Caco-2 (cell line): ENCODE results near the gene TMPRSS15. TPM values are rescaled to one million over a fixed set of nuclear protein-coding genes. Genes with fewer than 3 reads are reported as not detected.

Source experiments
- BruUV-seq: library from RNA; stranded (reverse); fragments of 400-500 nt; replicated peaks from 2 replicates; lab custom pipeline; 2021; lab: Mats Ljungman, UMichigan
- CTCF ChIA-PET: fragments of 300-600 bp; sonication (Branson Sonifier 250); formaldehyde crosslinking; loops from one replicate; lab custom pipeline; 2022; ENCODE audit warnings: antibody characterized with exemption; lab: Charles Lee
- POLR2A ChIA-PET: fragments of 300-600 bp; sonication (Branson Sonifier 250); formaldehyde crosslinking; loops from one replicate; lab custom pipeline; 2022; ENCODE audit warnings: antibody characterized with exemption; lab: Charles Lee
- DNase-seq, 2 experiments: peaks; one replicate each; pipeline versions ENCODE4 v3.0.0 to v3.0.0-alpha.2; 2020 to 2022
- H3K27me3 ChIP-seq: replicated peaks from 2 replicates; pipeline ENCODE4 v1.6.0; 2011; ENCODE audit warnings: low read length; ENCODE audit not compliant: control insufficient read depth, insufficient read depth
- H3K36me3 ChIP-seq: 2 replicates; pipeline ENCODE4 v1.5.1; 2011; ENCODE audit warnings: low read length; ENCODE audit not compliant: control insufficient read depth, insufficient read depth
- H3K4me1 ChIP-seq: fragments of 250-450 bp; sonication (Bioruptor Pico); 2 replicates; pipeline ENCODE4 v1.5.1; 2020; ENCODE audit warnings: mild to moderate bottlenecking
- H3K4me3 ChIP-seq: 2 replicates; pipeline ENCODE4 v1.5.1; 2011; ENCODE audit warnings: low read depth, mild to moderate bottlenecking, control low read depth, low read length
- H3K9me3 ChIP-seq: fragments of 250-450 bp; sonication (Bioruptor Pico); 2 replicates; pipeline ENCODE4 v1.5.1; 2020; ENCODE audit warnings: mild to moderate bottlenecking, moderate library complexity
- H3K27ac Mint-ChIP-seq: one replicate; pipeline ENCODE4 v1.8.0; 2022; ENCODE audit warnings: mixed read lengths; ENCODE audit not compliant: unreplicated experiment
- H3K27me3 Mint-ChIP-seq: one replicate; pipeline ENCODE4 v1.8.0; 2022; ENCODE audit warnings: mixed read lengths; ENCODE audit not compliant: insufficient read depth, unreplicated experiment
- H3K36me3 Mint-ChIP-seq: one replicate; pipeline ENCODE4 v1.8.0; 2022; ENCODE audit warnings: mild to moderate bottlenecking, mixed read lengths; ENCODE audit not compliant: insufficient read depth, unreplicated experiment
- H3K4me1 Mint-ChIP-seq: one replicate; pipeline ENCODE4 v1.8.0; 2022; ENCODE audit warnings: low read depth, mixed read lengths; ENCODE audit not compliant: unreplicated experiment
- H3K4me3 Mint-ChIP-seq: one replicate; pipeline ENCODE4 v1.8.0; 2022; ENCODE audit warnings: mild to moderate bottlenecking, moderate library complexity, mixed read lengths; ENCODE audit not compliant: unreplicated experiment
- H3K9me3 Mint-ChIP-seq: one replicate; pipeline ENCODE4 v1.8.0; 2022; ENCODE audit warnings: mixed read lengths; ENCODE audit not compliant: unreplicated experiment
- CTCF ChIP-seq, 2 experiments: fragments of 200-600 bp in 1 of 2; IDR thresholded peaks; 1 replicate in 1 of 2; 2 replicates in 1 of 2; pipeline versions ENCODE4 v1.5.1 to v1.8.0; 2011 to 2022; ENCODE audit warnings: antibody characterized with exemption in 1 of 2, control low read depth in 1 of 2, inconsistent platforms in 1 of 2, low read depth in 1 of 2, low read length in 1 of 2, mild to moderate bottlenecking in 1 of 2, moderate library complexity in 1 of 2; ENCODE audit not compliant: insufficient read depth in 1 of 2, severe bottlenecking in 1 of 2, unreplicated experiment in 1 of 2
- intact Hi-C: fragments of 100-400 bp; cut with micrococcal nuclease; formaldehyde crosslinking; loops from one replicate; pipeline ENCODE4 v1.10.0; 2022; ENCODE audit not compliant: unreplicated experiment
- total RNA-seq: library from RNA; stranded (reverse); gene quantifications from 2 replicates; pipeline ENCODE4 v1.2.3, GENCODE V29; 2022

Gene TMPRSS15
- total RNA-seq, 1 experiment from 2014 or later = not detected

- H3K4me1 ChIP-seq = no peaks in the 10 kb centered on the region
- CTCF ChIA-PET = no interaction called here
- no peaks in the 10 kb centered on the region for H3K9me3 ChIP-seq
Observed at GRCh38 chr21:18335651-18336236, 67.8 kb downstream of the TMPRSS15 start.

GRCh38 chr21:18334066-18334465 lies 69.5 kb downstream of the TMPRSS15 start:
- Histone ChIP-seq H3K9me3 (no peaks in the 10 kb centered on the region), H3K36me3 (no peaks in the 10 kb centered on the region), H3K27me3 (no peaks in the 10 kb centered on the region), H3K4me3 (no peak overlapping the region), H3K4me1 (no peaks in the 10 kb centered on the region)
- DNase-seq = no peak
- Mint-ChIP-seq H3K4me3 (no peak overlapping the region), H3K4me1 (no peaks in the 10 kb centered on the region), H3K36me3 (no peaks in the 10 kb centered on the region), H3K27me3 (no peaks in the 10 kb centered on the region), H3K27ac (no peak overlapping the region), H3K9me3 (no peaks in the 10 kb centered on the region)
- POLR2A ChIA-PET = no interaction called here
- intact Hi-C loops = no loop called here
- BruUV-seq = no TSS peak
- CTCF ChIA-PET = no interaction called here
- no peak for TF ChIP-seq CTCF (IDR thresholded peaks at IDR 0.05; ENCODE audit: insufficient read depth in 1 of 2, low read depth in 1 of 2, low read length in 1 of 2, severe bottlenecking in 1 of 2, unreplicated experiment in 1 of 2)

More at GRCh38 chr21:18335651-18336236, 67.8 kb downstream of the TMPRSS15 start:
- no peaks in the 10 kb centered on the region for H3K9me3 Mint-ChIP-seq
- H3K27me3 ChIP-seq = no peaks in the 10 kb centered on the region
- no peaks in the 10 kb centered on the region for H3K36me3 Mint-ChIP-seq
- no peaks in the 10 kb centered on the region for H3K36me3 ChIP-seq
- TF ChIP-seq CTCF (IDR thresholded peaks at IDR 0.05; ENCODE audit: insufficient read depth in 1 of 2, low read depth in 1 of 2, low read length in 1 of 2, severe bottlenecking in 1 of 2, unreplicated experiment in 1 of 2) = no peak
- POLR2A ChIA-PET = no interaction called here
- no peak overlapping the region for H3K4me3 ChIP-seq
- no peaks in the 10 kb centered on the region for H3K27me3 Mint-ChIP-seq
- no peaks in the 10 kb centered on the region for H3K4me1 Mint-ChIP-seq
- no peak overlapping the region for H3K27ac Mint-ChIP-seq
- BruUV-seq = no TSS peak
- intact Hi-C loops = no loop called here
- H3K4me3 Mint-ChIP-seq = no peak overlapping the region
- DNase-seq = no peak

DNA sequence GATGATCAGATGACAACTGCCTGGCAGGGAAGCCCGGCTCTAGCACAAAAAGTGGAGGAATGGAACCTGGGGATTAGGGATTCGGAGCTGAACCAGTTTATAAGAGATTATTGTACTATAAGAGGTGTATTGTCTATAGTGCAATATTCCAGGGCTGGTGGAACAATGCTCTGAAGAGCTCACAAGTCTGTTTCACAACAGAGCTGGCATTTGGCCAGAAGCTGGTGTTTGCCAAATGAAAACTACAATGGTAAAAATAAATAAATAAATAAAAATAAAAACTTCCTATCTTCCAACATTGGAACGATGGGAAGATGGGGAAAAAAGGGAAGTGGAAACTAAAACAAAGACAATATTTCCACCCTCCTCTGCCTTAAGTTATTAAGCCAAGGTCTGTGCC lies 85.4 kb downstream of the TMPRSS15 start:
- no peak for TF ChIP-seq CTCF (IDR thresholded peaks at IDR 0.05; ENCODE audit: insufficient read depth in 1 of 2, low read depth in 1 of 2, low read length in 1 of 2, severe bottlenecking in 1 of 2, unreplicated experiment in 1 of 2)
- Histone ChIP-seq H3K4me3 (no peak overlapping the region), H3K9me3 (no peaks in the 10 kb centered on the region), H3K27me3 (no peaks in the 10 kb centered on the region), H3K36me3 (no peaks in the 10 kb centered on the region), H3K4me1 (no peaks in the 10 kb centered on the region)
- H3K36me3 Mint-ChIP-seq = no peaks in the 10 kb centered on the region
- H3K4me1 Mint-ChIP-seq = no peaks in the 10 kb centered on the region
- no peaks in the 10 kb centered on the region for H3K27me3 Mint-ChIP-seq
- BruUV-seq = no TSS peak
- no peak overlapping the region for H3K27ac Mint-ChIP-seq
- intact Hi-C loops = no loop called here
- ChIA-PET CTCF (no interaction called here), POLR2A (no interaction called here)
- DNase-seq = no peak
- peaks cover 12% of the 10 kb centered on the region for H3K9me3 Mint-ChIP-seq
- no peak overlapping the region for H3K4me3 Mint-ChIP-seq
